ENCODE results near the gene ERGIC1.

ERGIC1 gene

GRCh38 chr5:172827841-172828240 is 6.2 kb upstream of the ERGIC1 start:
- DNase-seq: no peak

GRCh38 chr5:172828911-172829431 is 5.1 kb upstream of the ERGIC1 start:
- no peak for DNase-seq

DNA sequence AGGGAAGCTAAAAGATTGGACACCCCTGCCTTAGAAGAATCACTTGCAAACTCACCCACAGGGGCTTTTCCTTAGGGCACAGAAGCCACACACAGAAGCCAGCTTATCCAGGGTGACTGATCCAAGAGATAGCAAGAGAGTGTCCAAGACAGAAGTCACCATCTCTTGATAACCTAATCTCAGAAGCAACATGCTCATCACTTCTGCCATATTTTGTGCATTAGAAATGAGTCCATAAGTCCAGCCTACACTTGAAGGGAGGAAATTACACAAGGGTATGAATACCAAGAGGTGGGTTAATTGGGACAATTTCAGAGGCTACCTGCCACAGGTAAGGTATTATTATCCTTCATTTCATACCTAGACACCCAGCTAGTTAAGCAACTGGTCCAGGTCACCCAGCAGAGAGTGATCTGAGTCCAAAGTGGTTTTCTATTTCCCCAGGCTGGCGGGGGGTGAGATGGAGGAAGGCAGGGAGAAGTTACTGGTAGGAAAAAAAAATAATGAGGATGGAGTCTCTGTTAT is 3.7 kb upstream of the ERGIC1 start:
- DNase-seq: no peak

DNA sequence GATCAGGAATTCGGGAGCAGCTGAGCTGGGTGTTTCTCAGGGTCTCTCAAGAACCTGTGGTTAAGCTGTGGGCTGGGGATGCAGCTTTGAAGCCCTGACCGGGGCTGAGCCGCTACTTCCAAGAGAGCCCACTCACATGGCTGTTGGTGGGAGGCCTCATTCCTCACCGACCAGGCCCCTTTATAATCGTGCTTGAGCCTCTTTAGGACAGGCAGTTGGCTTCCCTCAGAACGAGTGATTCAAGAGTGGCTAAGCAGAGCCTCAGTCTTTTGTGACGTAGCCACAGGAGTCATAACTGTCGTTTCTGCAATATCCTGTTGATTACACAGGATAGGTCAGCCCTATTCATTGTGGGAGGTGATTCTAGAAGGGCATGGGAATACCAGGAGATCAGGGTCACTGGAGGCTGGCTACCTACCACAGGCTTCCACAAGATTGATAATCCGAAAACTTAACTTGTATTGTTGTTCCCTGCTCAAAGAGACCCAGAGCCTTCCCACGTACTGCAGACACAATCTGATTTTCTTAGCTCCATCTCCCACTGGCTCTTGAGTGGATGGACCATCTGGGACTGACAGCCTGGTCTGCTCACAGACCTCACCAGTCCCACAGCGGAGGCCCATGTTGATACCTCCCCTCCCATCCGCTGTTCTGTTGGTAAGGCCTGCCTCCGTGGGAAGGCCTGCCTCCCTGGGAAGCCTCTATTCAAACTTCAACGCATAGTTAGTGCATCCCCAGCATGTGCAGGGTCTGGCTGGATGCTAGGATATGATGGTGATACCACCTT is 3.0 kb upstream of the ERGIC1 start:
- DNase-seq: no peak

- no peak for DNase-seq
Observed at GRCh38 chr5:172832383-172833315, 1.4 kb upstream of the ERGIC1 start.

GRCh38 chr5:172833372-172833685 is 722 bp upstream of the ERGIC1 start:
- DNase-seq: no peak

DNA sequence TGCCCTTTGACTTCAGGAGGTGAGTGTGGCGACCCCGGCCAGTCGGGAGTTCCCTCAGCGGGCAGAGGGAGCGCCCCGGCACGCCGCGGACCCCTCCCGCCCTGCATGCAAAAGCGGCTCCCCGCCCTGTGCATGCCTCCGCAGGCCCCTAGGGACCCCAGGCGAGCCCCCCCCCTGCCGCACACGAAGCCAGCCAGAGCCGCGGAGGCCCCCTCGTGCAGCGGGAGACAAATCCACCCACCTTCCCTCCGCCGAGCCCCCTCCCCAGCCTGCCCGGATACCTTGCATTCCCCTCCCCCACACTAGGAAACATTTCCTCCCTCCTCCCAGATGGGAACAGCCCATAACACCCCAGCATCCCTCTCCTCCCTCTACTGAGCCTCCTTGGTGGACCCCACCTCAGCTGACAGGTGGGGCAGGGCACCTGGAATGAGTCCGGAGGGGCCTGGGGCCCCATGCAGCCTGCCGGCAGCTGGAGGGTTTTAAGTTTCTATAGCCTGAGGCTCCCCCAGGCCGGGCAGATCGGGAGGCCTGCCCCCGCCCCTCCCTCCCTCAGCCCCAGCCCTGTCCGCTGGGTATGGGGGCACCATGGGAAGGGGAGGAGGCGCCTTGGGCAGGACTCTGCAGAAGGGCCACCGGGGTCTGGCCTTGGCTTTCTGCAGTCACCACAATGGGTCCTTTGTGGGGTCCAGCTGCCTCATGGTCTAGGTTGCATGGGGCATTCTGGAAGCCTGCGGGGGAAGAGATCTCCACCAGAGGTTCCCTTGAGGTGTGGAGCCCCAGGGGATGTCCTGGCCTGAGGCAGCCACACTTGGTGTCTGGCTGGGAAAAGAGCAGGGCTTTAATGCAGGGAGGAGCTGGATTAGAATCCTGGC is 601 bp downstream of the ERGIC1 start:
- peak in 31 of 56 donors; percentile 13 to 59 (median 30) for DNase-seq

DNA sequence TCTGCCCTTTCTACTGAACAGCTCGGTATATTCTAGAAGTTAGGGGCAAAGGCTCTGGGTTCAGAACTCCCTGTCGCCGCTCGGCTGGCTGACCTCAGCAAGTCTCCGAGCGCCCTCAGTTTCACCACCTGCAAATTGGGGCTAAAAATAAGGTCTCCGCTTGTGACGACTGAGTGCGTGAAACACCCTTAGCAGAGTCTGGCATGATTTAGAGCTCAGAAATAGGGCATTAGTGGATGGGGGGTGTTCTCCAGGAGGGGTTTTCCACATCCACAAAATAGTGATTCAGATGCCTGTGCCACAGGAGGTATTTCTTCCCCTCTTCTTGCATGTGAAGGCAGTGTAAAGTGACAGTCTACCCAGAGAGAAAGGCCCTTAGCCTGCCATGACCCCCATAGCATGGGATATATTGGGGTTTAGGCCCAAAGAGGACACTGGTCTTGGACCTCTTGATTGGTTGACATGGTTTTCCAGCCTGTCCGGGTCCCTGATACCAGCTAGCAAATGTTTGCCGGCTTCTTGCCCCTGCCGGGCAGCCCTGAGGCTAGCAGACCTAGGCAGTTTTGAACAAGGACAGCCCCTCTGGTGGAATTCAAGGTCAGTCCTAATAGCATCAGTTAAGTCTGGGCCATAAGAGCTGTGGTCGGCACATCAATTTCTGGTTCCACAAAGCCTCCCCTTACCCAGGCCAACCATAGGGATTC is 1.4 kb downstream of the ERGIC1 start:
- DNase-seq: no peak

GRCh38 chr5:172835994-172836356 is 1.9 kb downstream of the ERGIC1 start:
- no peak for DNase-seq

GRCh38 chr5:172837640-172838039 is 3.6 kb downstream of the ERGIC1 start:
- DNase-seq: peak in 10 of 56 donors; percentile 2 to 47 (median 16)

- DNase-seq: no peak
Observed at GRCh38 chr5:172838151-172838875, 4.3 kb downstream of the ERGIC1 start.

DNA sequence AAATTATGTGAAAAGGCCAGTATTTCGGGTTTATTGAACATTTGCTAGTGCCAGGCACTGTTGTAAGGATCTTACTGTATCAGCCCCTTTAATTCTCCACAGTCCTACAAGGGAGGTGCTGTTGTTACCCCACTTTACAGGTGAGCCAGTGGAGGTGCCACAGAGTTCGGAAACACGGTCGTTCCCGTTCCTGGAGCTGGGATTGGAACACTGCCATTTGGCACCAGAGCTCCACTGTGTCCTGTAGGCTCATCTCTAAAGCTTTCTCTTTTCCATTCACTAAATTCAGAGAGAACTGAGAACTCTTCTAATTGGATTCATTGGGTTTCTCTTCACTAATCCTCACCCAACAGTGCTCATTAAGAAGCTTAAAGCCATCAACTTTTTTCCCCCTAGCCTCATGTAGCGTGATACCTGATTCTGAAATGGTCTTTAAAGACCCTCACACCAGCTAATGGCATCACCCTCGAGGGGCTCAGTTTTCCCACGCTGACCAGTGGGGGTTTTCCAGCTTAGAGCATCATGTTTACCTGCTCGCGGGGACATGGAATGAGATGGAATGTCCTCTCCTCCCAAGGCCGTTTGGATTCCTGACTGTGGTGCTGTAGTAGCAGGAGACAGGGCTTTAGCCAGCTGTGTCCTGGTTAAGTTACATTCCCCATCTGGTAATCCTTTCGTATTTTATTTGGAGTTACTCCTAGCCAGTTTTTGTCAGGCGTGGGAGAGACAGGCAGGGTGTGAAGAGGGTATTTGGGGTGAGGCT is 5.8 kb downstream of the ERGIC1 start:
- DNase-seq: no peak

- no peak for DNase-seq
Observed at GRCh38 chr5:172840432-172841154, 6.5 kb downstream of the ERGIC1 start.

DNA sequence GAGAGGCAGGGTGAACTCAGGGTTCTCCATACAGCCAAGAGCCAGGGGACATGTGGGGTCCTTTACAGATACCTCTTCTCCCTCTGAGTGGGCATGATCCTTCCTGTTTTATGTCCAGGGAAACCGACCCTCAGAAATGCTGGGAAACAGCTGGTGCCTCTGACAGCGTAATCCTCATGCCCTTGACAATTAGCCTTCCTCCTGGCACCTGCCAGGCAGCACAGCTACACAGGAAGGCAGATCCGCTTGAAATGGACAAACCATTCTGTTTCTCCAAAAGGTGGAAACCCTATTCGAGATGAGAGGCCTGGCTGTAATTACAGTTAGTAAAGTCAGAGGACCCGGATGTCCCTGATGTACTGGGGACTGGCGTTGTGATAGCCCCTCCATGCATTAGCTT is 7.2 kb downstream of the ERGIC1 start:
- no peak for DNase-seq

- no peak for DNase-seq
Observed at GRCh38 chr5:172843825-172844576, 9.9 kb downstream of the ERGIC1 start.

DNA sequence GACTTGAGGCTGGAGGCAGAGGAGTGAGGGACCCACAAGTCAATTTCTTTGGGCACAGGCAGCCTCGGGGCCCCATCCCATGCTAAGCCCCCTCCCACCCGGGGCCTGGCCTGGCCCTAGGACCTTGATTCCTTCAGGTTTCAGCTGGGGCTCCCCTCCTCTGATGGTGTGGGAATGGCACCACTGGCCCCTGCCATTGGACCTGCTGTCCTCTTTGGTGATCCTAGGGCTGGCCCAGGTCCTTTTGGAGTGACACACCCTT is 10.5 kb downstream of the ERGIC1 start:
- no peak for DNase-seq

DNA sequence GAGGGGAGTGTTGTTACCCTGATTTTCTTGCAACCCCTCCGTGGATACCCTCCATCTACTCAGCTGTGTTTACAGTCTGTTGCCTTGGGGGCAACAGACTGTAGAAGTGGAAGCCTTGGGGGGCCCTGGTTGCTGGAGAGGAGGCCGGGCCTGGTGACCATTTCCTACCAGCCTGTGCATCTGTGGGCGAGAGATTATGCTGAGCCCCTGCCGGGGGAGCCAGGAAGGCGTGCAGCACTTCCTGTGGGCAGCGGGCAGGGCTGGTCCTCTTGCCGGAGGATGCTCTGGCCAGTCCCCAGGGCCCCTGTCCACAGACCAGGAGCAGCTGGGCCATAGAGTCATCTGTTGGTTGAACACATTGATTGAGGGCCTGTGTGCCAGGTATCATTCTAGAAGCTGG is 11.1 kb downstream of the ERGIC1 start:
- DNase-seq: no peak

- DNase-seq: no peak
Observed at GRCh38 chr5:172845576-172845975, 11.5 kb downstream of the ERGIC1 start.
